ENCODE results near the gene ZXDC.

GRCh38 chr3:126447456-126448106 lies 28.1 kb downstream of the ZXDC start:
- TF ChIP-seq SPI1 (IDR thresholded peaks at IDR 0.05; ENCODE audit: low read depth, low read length) (no peak), POLR2A (IDR thresholded peaks at IDR 0.05; ENCODE audit: low read depth, low read length) (no peak), POU2F2 (IDR thresholded peaks at IDR 0.05; ENCODE audit: low read depth, low read length) (no peak), POLR2AphosphoS5 (IDR thresholded peaks at IDR 0.05; ENCODE audit: low read depth, low read length) (no peak), TAF1 (IDR thresholded peaks at IDR 0.05; ENCODE audit: low read depth, low read length) (no peak)

Data from GM12891 (cell line).